GM19023 (cell line): ENCODE data around the gene INTS3.

Experiments used
- ATAC-seq: cut with Tn5 transposase; IDR thresholded peaks from one replicate; pipeline ENCODE4 v1.9.1; 2021; ENCODE audit warnings: mild to moderate bottlenecking, moderate library complexity; ENCODE audit not compliant: unreplicated experiment

INTS3 gene, protein sequence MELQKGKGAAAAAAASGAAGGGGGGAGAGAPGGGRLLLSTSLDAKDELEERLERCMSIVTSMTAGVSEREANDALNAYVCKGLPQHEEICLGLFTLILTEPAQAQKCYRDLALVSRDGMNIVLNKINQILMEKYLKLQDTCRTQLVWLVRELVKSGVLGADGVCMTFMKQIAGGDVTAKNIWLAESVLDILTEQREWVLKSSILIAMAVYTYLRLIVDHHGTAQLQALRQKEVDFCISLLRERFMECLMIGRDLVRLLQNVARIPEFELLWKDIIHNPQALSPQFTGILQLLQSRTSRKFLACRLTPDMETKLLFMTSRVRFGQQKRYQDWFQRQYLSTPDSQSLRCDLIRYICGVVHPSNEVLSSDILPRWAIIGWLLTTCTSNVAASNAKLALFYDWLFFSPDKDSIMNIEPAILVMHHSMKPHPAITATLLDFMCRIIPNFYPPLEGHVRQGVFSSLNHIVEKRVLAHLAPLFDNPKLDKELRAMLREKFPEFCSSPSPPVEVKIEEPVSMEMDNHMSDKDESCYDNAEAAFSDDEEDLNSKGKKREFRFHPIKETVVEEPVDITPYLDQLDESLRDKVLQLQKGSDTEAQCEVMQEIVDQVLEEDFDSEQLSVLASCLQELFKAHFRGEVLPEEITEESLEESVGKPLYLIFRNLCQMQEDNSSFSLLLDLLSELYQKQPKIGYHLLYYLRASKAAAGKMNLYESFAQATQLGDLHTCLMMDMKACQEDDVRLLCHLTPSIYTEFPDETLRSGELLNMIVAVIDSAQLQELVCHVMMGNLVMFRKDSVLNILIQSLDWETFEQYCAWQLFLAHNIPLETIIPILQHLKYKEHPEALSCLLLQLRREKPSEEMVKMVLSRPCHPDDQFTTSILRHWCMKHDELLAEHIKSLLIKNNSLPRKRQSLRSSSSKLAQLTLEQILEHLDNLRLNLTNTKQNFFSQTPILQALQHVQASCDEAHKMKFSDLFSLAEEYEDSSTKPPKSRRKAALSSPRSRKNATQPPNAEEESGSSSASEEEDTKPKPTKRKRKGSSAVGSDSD

DNA sequence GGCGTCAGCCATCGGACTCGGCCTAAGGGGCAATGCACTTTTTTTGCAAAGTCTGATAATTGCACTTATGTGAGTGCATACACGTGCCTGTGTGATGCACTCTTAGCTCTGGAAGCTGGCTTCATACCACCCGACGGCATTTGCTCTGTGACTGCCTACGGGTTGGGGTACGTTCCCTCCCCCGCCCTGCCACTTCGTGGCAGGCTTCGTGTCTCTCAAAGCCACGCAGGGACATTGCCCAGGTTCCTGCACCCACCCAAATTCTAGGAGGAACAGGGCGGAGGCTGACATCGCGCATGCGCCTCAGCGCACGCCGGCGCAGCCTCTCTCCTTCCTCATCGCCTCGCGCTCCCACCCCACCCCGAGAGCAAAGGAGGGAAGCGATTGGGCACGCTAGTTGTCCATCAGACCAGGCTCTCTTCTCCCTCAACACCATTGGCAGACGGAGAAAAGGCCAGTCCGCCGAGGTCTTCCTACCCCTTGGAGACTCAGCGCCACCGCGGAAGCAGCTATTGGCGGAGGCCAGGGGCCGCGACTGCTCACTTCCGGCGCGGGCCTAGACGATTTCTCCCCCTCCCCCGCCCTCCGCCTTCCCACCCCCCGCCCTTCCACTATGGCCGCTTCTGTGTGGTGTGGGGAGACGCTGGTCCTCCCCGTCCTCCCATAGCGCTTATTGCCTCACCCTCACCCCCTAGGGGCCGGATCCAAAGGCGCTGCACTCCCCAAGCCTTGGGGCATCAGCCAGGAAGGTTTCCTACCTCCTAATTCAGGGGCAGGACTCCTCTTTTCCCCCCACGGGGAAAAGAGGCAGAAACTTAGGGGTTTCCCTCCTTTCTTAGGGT, at the start of gene INTS3:
Gene INTS3 (plus strand): TSS at position 588 of the 842 bp plus-strand sequence. CDS start 585 bp downstream, outside the sequence.
- ATAC-seq: peak; percentile 96

DNA sequence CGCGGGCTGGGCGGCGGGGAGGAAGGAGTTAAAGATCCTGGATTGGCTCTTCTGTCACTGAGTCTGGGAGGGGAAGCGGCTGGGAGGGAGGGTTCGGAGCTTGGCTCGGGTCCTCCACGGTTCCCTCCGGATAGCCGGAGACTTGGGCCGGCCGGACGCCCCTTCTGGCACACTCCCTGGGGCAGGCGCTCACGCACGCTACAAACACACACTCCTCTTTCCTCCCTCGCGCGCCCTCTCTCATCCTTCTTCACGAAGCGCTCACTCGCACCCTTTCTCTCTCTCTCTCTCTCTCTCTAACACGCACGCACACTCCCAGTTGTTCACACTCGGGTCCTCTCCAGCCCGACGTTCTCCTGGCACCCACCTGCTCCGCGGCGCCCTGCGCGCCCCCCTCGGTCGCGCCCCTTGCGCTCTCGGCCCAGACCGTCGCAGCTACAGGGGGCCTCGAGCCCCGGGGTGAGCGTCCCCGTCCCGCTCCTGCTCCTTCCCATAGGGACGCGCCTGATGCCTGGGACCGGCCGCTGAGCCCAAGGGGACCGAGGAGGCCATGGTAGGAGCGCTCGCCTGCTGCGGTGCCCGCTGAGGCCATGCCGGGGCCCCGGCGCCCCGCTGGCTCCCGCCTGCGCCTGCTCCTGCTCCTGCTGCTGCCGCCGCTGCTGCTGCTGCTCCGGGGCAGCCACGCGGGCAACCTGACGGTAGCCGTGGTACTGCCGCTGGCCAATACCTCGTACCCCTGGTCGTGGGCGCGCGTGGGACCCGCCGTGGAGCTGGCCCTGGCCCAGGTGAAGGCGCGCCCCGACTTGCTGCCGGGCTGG, 49.1 kb upstream of the INTS3 start, which contains the start of gene NPR1:
Gene NPR1 (plus strand): TSS at position 170 of the 818 bp plus-strand sequence. CDS start 421 bp downstream, at position 591.
- no peak for ATAC-seq

DNA sequence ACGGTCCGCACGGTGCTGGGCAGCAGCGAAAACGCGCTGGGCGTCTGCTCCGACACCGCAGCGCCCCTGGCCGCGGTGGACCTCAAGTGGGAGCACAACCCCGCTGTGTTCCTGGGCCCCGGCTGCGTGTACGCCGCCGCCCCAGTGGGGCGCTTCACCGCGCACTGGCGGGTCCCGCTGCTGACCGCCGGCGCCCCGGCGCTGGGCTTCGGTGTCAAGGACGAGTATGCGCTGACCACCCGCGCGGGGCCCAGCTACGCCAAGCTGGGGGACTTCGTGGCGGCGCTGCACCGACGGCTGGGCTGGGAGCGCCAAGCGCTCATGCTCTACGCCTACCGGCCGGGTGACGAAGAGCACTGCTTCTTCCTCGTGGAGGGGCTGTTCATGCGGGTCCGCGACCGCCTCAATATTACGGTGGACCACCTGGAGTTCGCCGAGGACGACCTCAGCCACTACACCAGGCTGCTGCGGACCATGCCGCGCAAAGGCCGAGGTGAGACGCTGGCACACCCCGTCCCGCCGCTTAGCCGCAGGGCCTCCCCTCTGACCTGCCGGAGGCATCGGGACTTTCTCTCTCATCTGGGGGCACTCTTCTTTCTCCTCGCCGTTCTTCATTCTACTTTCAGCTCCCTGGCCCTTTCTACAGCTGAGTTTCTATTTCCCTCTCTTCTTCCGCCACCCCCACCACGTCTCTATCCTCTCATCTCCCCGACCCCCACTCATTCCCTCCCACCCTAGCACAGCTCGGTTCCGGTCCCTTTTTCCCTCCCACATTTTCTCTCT, 48.3 kb upstream of the INTS3 start:
- no peak for ATAC-seq

DNA sequence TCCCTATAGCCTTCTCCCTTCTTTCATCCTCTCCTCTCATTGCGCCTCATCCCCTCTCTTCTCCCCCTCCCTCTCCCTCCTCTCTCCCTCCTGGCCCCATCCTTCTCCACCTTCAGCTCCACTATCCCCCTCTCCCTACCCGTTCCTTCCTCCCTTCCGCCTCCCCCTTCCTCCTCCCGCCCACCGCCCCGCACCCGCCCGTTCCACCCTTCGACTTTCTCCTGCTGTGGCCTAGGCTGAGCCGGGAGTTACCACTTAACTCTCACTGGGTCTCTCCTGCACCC, 47.8 kb upstream of the INTS3 start:
- ATAC-seq: no peak

DNA sequence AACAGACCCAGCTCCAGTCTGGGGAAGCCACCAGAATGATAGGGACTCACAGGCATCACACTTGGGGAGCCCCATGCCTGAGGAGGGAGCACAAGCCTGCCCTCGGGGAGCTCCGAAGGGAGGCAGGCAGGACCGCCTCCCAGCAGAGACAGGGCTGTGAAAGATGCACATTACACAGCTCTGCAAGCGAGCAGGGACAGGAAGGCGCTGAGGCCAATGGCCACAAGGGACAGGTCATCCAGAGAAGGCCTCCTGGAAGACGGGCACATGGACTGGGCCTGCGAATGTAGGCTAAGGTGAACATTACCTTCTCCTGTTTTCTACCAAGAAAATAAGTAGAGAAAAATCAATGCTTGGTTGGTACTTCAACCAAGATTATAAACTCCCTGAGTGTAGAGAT, 45.1 kb upstream of the INTS3 start:
- no peak for ATAC-seq

DNA sequence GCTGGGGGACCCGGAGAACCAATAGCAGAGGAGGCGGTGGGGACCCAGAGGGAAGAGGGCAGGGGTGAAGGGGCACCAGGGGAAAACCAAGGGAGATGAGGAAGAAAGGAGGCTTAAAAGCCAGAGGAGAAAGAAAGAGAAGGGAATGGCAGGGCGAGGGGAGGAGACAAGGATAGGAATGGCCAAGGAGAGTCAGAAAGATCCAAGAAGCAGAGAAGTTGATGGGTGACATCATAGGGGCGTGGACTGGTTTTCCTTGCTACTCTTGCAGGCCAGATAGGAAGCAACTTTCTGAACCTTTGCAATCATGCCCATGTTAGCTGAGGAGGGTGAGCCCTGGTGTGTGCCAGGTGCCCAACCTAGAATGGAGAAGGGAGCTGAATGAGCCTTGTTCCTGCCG, 44.0 kb upstream of the INTS3 start:
- no peak for ATAC-seq

DNA sequence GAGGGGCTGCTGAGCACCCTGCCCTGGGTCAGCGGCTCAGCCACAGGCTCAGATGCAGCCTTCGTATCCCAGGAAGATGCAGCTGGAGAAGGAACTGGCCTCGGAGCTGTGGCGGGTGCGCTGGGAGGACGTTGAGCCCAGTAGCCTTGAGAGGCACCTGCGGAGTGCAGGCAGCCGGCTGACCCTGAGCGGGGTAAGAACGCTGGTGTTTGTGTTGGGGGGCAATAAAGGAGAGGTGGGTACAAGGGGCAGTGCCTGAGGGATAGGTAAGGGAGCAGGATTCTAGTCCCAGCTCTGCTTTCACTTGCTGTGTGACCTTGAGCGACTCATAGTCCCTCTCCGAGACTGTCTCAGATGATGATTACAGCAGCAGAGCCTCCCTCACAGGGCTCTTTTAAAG, 43.0 kb upstream of the INTS3 start:
- ATAC-seq: no peak

DNA sequence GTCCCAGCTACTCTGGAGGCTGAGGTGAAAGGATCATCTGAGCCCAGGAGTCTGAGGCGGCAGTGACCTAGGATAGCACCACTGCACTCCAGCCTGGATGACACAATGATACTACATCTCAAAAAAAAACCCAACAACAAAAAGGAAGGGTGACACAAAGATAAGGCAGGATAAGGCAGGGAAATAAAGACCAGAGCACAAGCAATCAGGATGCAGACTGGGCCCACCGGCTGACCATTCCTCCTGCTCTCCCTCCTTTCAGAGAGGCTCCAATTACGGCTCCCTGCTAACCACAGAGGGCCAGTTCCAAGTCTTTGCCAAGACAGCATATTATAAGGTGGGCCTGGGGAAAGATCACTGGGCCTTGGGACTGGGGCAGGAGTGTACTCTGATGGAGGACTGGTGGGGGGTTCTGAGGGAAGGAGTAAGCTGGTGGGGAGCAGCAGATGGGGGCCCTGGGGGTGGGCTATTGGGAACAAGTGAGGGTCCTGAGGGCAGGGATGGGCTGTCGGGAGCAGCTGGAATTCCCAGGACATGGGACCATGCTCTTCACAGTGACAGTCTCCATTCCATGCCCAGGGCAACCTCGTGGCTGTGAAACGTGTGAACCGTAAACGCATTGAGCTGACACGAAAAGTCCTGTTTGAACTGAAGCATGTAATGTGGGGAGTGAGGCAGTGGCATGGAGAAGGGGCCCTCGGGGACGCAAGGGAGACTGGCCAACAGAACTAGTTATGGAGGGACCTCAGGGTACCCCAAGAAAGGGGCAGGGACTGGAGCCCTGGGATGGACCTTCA, 42.1 kb upstream of the INTS3 start:
- ATAC-seq: no peak

DNA sequence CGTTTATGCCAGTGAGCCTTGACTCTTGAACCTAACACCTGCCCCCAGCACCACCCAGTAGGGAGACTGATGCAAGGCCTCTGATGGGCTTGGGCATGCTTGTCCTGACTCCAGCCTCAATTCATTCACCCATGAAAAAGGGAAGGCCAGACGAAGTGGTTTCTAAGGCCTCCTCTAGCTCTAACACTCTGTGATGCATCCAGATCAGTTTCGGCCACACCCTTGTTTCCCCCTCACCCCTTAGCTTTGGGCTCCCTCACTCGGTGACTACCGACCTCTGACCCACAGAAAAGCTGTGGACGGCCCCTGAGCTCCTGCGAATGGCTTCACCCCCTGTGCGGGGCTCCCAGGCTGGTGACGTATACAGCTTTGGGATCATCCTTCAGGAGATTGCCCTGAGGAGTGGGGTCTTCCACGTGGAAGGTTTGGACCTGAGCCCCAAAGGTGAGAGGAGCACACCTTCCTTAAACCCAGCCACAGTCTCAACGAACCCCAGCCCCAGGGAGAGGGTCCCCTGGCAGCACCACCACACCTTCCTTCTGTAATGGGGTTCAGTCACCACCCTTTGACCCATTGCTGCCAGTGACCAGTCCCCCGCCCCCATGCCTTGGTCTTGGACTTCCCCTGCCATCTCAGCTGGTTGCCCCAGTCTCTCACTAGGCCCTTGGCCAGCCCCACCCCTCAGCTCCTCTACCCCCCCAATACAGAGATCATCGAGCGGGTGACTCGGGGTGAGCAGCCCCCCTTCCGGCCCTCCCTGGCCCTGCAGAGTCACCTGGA, 40.3 kb upstream of the INTS3 start:
- no peak for ATAC-seq

DNA sequence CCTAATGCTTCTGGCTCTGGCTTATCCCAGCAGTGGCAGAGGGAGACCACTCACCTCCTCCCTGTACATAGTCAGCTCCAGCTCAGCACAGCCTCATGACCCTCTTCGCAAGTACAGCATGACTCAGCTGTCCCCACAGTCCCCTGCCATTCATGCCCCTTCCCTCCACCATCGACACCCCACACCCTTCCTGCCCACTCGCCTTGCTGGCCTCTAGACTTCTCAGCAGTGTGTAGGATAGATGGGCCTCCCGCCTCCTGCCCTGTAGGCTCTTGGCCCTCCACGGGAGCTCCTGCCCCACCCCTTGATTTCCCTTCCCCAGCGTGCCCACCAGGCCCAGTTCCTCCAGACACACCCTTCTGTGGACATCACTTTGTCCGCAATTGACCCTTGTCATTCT, 39.6 kb upstream of the INTS3 start:
- no peak for ATAC-seq

DNA sequence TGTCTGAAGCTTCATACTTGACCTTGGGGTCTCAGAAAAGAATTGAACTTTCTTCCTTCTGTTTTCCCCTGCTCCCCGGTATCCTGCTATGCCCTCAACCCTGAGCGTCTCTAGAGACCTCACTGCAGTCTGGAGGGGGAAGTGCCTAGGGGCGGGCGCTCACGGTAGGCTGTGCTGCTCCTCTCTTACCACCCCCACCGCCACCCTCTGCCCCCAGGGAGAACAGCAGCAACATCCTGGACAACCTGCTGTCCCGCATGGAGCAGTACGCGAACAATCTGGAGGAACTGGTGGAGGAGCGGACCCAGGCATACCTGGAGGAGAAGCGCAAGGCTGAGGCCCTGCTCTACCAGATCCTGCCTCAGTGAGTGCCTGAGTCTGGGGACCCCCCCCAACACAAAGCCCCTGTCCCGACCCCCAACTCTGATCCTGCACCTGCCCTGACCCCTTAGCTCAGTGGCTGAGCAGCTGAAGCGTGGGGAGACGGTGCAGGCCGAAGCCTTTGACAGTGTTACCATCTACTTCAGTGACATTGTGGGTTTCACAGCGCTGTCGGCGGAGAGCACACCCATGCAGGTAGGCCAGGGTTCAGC, 39.0 kb upstream of the INTS3 start:
- ATAC-seq: no peak

DNA sequence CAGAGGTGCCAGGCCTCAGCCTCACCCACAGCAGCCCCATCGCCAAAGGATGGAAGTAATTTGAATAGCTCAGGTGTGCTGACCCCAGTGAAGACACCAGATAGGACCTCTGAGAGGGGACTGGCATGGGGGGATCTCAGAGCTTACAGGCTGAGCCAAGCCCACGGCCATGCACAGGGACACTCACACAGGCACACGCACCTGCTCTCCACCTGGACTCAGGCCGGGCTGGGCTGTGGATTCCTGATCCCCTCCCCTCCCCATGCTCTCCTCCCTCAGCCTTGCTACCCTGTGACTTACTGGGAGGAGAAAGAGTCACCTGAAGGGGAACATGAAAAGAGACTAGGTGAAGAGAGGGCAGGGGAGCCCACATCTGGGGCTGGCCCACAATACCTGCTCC, 34.4 kb upstream of the INTS3 start:
- ATAC-seq: no peak

DNA sequence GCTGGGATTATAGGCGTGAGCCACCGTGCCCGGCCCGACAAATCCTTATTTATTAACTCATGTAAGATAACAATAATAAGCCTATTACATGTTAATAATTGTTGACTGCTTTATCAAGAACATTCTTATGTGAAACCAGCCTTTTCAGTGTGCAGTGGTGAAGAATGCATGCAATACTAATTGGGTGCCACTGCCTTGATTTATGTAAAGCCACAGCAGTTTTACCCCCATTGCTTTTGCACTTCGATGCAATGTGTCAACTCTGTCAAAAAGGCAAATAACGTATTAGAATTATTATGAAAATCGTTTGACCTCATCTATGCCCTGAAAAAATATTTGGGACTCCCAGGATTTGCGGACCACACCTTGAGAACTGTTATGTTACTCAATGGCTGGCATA, 31.1 kb upstream of the INTS3 start:
- no peak for ATAC-seq

DNA sequence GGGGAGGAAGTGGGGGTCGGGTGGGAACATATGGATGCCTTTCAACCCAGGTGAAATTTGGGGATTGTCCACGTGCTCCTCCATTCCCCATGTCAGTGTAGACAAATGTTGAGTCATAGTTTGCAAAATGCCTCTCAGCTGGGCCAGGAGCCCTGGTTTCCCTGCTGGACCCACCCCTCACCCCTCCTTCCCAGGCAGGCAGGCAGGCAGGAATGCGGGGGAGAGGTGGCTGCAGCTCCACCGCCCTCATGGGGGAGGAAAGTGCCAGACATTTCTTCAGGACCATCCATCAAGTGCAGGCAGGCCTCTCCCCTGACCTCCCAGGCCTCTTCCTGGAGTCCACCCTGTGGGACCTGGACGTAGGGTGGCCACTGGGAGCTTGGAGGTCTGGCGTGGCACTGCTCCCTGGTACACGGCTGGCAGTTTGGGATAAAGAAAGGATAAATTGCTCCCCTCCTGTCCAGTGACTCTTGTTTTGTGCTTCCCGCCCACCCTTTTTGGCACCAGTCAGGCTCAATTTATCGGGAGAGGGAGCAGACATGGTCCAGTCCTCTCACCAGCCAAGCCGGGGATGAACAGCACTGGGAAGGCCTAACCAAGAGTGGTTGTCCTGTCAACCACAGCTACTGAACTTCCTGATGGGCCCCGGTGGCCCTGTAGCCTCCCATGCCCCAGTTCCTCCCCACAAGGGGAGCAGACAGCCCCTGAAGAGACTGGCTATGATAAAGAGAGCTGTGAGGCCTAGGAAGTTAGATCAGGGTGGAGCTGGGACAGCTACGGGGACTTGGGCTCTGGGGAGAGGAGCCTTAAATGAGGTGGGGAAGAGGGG, 30.4 kb upstream of the INTS3 start:
- no peak for ATAC-seq

DNA sequence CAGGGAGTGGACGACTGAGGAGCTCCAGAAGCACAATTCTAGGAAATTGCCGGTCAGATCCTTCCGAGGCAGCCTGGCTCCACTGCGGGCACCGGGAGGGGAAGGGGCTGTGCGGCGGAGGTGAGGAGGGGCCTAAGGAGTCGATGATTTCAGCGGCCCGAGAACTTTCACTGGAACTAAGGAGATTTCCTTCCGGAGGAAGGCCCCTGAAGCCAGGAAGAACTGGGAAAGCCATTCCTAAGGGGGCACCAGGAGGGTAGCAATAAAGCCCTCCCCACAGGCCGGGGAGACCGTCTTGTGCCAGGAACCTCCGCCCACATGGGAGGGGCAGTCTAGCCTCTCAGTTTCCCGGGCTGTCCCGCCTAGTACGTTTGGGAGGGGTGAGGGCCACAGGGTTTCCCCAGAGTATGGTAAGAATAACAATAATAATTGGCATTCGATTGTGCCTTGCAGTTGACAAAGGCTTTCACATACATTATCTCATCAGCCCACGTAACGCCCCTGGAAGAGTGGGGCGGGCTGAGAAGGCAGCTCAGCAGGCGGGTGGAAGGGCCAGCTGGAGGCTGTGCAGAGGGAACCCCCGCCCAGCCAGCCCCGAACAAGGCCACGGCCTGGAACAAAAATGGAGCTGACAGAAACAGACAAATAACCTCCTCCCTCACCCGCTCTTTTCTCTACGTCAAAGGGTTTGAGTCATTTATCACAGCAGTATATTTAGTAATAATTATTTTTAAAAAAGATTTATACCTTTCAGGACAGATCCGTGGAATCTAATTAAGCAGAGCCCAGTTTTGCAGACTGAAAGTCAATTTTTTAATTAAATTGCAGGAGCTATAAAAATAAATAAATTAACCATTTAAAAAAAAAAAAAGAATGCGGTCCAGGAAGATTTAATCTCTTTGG, 29.6 kb upstream of the INTS3 start:
- no peak for ATAC-seq
